SK-N-SH (cell line): ENCODE results near the gene KIF16B. TPM values are rescaled to one million over a fixed set of nuclear protein-coding genes. Genes with fewer than 3 reads are reported as not detected.

Experiments
- CTCF ChIA-PET: fragments of 300-600, 350-600 bp; formaldehyde crosslinking; extraction: SDS; loops from one replicate; lab custom pipeline; 2021; lab: Yijun Ruan, JAX
- POLR2A ChIA-PET: fragments of 350-600 bp; sonication (Branson Sonifier 250); formaldehyde crosslinking; extraction: SDS; loops from one replicate; lab custom pipeline; 2020; ENCODE audit warnings: antibody characterized with exemption, inconsistent platforms; lab: Yijun Ruan, JAX
- DNase-seq: peaks from one replicate; pipeline ENCODE4 v3.0.0; 2012
- H2AFZ ChIP-seq: fragments of 200-600 bp; sonication (generic); 2 replicates; pipeline ENCODE4 v1.8.1; 2016; ENCODE audit warnings: antibody characterized with exemption, mild to moderate bottlenecking, low read depth
- H3F3A ChIP-seq: fragments of 200-600 bp; sonication (generic); replicated peaks from 2 replicates; pipeline ENCODE3; 2016; ENCODE audit warnings: antibody characterized with exemption, mild to moderate bottlenecking; ENCODE audit not compliant: insufficient read depth
- H3K27ac ChIP-seq, 2 experiments: fragments of 200-500 bp in 1 of 2; fragments of 200-600 bp in 1 of 2; sonication (Bioruptor generic) in 1 of 2; sonication (generic), shearing (Covaris generic) in 1 of 2; 2 replicates each; pipeline versions ENCODE4 v1.5.1 to v1.6.1; 2014 to 2016; ENCODE audit warnings: low read depth in 2 of 2, inconsistent platforms in 1 of 2, low read length in 1 of 2, mild to moderate bottlenecking in 1 of 2, mixed read lengths in 1 of 2
- H3K27me3 ChIP-seq: fragments of 200-600 bp; sonication (generic), shearing (Covaris generic); 2 replicates; pipeline ENCODE4 v1.6.1; 2016; ENCODE audit warnings: mixed run types; ENCODE audit not compliant: insufficient read depth
- H3K36me3 ChIP-seq, 2 experiments: fragments of 200-500 bp in 1 of 2; fragments of 200-600 bp in 1 of 2; sonication (Bioruptor generic) in 1 of 2; sonication (generic) in 1 of 2; replicated peaks in 1 of 2; 2 replicates each; pipeline versions ENCODE3 to v1.5.1; 2014 to 2016; ENCODE audit warnings: low read length in 1 of 2, mild to moderate bottlenecking in 1 of 2; ENCODE audit not compliant: insufficient read depth in 2 of 2, control insufficient read depth in 1 of 2
- H3K4me1 ChIP-seq, 2 experiments: fragments of 200-500 bp in 1 of 2; fragments of 200-600 bp in 1 of 2; sonication (Bioruptor generic) in 1 of 2; sonication (generic), shearing (Covaris generic) in 1 of 2; 2 replicates each; pipeline versions ENCODE4 v1.5.1 to v1.6.1; 2014 to 2016; ENCODE audit warnings: low read depth in 1 of 2, low read length in 1 of 2, mixed run types in 1 of 2; ENCODE audit not compliant: insufficient read depth in 2 of 2, control insufficient read depth in 1 of 2
- H3K4me2 ChIP-seq: fragments of 200-600 bp; sonication (generic), shearing (Covaris generic); 2 replicates; pipeline ENCODE4 v1.6.1; 2017; ENCODE audit warnings: mixed run types
- H3K4me3 ChIP-seq, 2 experiments: fragments of 200-500 bp in 1 of 2; fragments of 200-600 bp in 1 of 2; sonication (Bioruptor generic) in 1 of 2; sonication (generic), shearing (Covaris generic) in 1 of 2; 2 replicates each; pipeline versions ENCODE4 v1.5.1 to v1.8.1; 2014 to 2016; ENCODE audit warnings: low read depth in 2 of 2, inconsistent platforms in 1 of 2, low read length in 1 of 2, mild to moderate bottlenecking in 1 of 2, mixed read lengths in 1 of 2, moderate library complexity in 1 of 2
- H3K79me2 ChIP-seq: fragments of 200-600 bp; sonication (generic); 2 replicates; pipeline ENCODE4 v1.8.1; 2017; ENCODE audit warnings: mild to moderate bottlenecking; ENCODE audit not compliant: insufficient read depth
- H3K9ac ChIP-seq: fragments of 200-600 bp; sonication (generic); 2 replicates; pipeline ENCODE4 v1.6.1; 2017; ENCODE audit warnings: mixed run types
- H3K9me2 ChIP-seq: fragments of 200-600 bp; sonication (generic); 2 replicates; pipeline ENCODE4 v1.6.1; 2017; ENCODE audit warnings: mixed run types
- H3K9me3 ChIP-seq: fragments of 200-600 bp; sonication (generic); 2 replicates; pipeline ENCODE4 v1.6.1; 2017; ENCODE audit warnings: mixed run types, mild to moderate bottlenecking, moderate library complexity
- H4K20me1 ChIP-seq: fragments of 200-600 bp; sonication (generic); 2 replicates; pipeline ENCODE4 v1.6.1; 2017; ENCODE audit warnings: mild to moderate bottlenecking, mixed run types; ENCODE audit not compliant: insufficient read depth
- CHD2 ChIP-seq: fragments of 150-350 bp; IDR thresholded peaks from 2 replicates; pipeline ENCODE4 v1.6.1; 2018; ENCODE audit warnings: low read length; ENCODE audit not compliant: partially characterized antibody
- EP300 ChIP-seq, 2 experiments: IDR thresholded peaks; 2 replicates each; pipeline versions ENCODE4 v1.4.0 to v1.6.1; 2012; ENCODE audit warnings: borderline replicate concordance in 1 of 2, low read depth in 1 of 2, low read length in 1 of 2
- EZH2phosphoT487 ChIP-seq: fragments of 200-600 bp; sonication (generic); IDR thresholded peaks from 2 replicates; pipeline ENCODE4 v1.6.1; 2017; ENCODE audit warnings: low read depth, mixed run types, mild to moderate bottlenecking, antibody characterized with exemption, moderate library complexity, borderline replicate concordance
- FOSL2 ChIP-seq: IDR thresholded peaks from 2 replicates; pipeline ENCODE4 v1.4.0; 2012; ENCODE audit warnings: low read depth, mild to moderate bottlenecking, moderate library complexity, borderline replicate concordance
- FOXJ3 ChIP-seq: sonication (generic); formaldehyde crosslinking; IDR thresholded peaks from 2 replicates; pipeline ENCODE4 v1.5.1; 2020; ENCODE audit warnings: mild to moderate bottlenecking, missing genetic modification reagents
- GATA2 ChIP-seq: sonication (generic); formaldehyde crosslinking; IDR thresholded peaks from 2 replicates; pipeline ENCODE4 v1.5.0; 2020; ENCODE audit warnings: mild to moderate bottlenecking, missing genetic modification reagents
- IRF3 ChIP-seq: fragments of 150-350 bp; IDR thresholded peaks from 2 replicates; pipeline ENCODE4 v1.6.1; 2016; ENCODE audit warnings: mild to moderate bottlenecking, low read depth, low read length
- JUND ChIP-seq: IDR thresholded peaks from 2 replicates; pipeline ENCODE4 v1.4.0; 2012
- MXI1 ChIP-seq: IDR thresholded peaks from 2 replicates; pipeline ENCODE4 v1.6.1; 2012; ENCODE audit warnings: mild to moderate bottlenecking, low read depth, low read length, improper control_type of control experiment
- NRF1 ChIP-seq: IDR thresholded peaks from 2 replicates; pipeline ENCODE4 v1.6.1; 2012; ENCODE audit warnings: low read depth, mild to moderate bottlenecking, low read length
- PBX3 ChIP-seq: IDR thresholded peaks from 2 replicates; pipeline ENCODE4; 2012
- POLR2AphosphoS5 ChIP-seq: IDR thresholded peaks from 2 replicates; pipeline ENCODE4 v1.6.1; 2012; ENCODE audit warnings: low read depth, low read length
- RAD21 ChIP-seq: IDR thresholded peaks from 2 replicates; pipeline ENCODE4 v1.6.1; 2012; ENCODE audit warnings: mild to moderate bottlenecking, low read length
- RCOR1 ChIP-seq: fragments of 150-350 bp; IDR thresholded peaks from 2 replicates; pipeline ENCODE4 v1.6.1; 2017; ENCODE audit warnings: antibody characterized with exemption, low read length
- RFX5 ChIP-seq: IDR thresholded peaks from 2 replicates; pipeline ENCODE4 v1.6.1; 2012; ENCODE audit warnings: mild to moderate bottlenecking, improper control_type of control experiment, low read length
- SIN3A ChIP-seq: IDR thresholded peaks from 2 replicates; pipeline ENCODE4 v1.6.1; 2012; ENCODE audit warnings: low read depth, mild to moderate bottlenecking, low read length, moderate library complexity, borderline replicate concordance
- TAF1 ChIP-seq: IDR thresholded peaks from 2 replicates; pipeline ENCODE4 v1.6.1; 2012; ENCODE audit warnings: low read depth, mild to moderate bottlenecking, low read length, moderate library complexity, borderline replicate concordance
- TEAD4 ChIP-seq: IDR thresholded peaks from 2 replicates; pipeline ENCODE4 v1.4.0; 2012; ENCODE audit warnings: mild to moderate bottlenecking, borderline replicate concordance; ENCODE audit not compliant: insufficient read depth
- USF2 ChIP-seq: fragments of 150-350 bp; IDR thresholded peaks from 2 replicates; pipeline ENCODE4 v1.6.1; 2017; ENCODE audit warnings: antibody characterized with exemption, low read length, low read depth, borderline replicate concordance
- ZBTB33 ChIP-seq: IDR thresholded peaks from 2 replicates; pipeline ENCODE4 v1.4.0; 2012; ENCODE audit warnings: low read depth, borderline replicate concordance
- WGBS: methylation state at CpG from one replicate; pipeline ENCODE4 v1.1.6; 2017; ENCODE audit warnings: low lambda C conversion rate; 5-methylcytosine and 5-hydroxymethylcytosine counted together
- polyA plus RNA-seq, 3 experiments: library from polyadenylated mRNA; depleted of rRNA; stranded (reverse); fragments of >200 nt; gene quantifications; 2 replicates each; pipeline ENCODE4 v1.2.3, GENCODE V29; 2012

The KIF16B gene
- polyA plus RNA-seq, 1 of the 3 experiments (the other 2 are of a cell fraction) = 3.3 TPM

GRCh38 chr20:16273812-16274555, 299.3 kb downstream of the KIF16B start:
- peak; percentile 68 for DNase-seq
- CTCF ChIA-PET = interaction anchor here (0.6 kb wide), 1 partner anchor 1219 kb away, joined by 3 read pairs; no protein-coding TSS in a partner anchor
- Histone ChIP-seq H3K4me2 (no peak overlapping the region), H3F3A (no peaks in the 10 kb centered on the region), H3K36me3 (no peaks in the 10 kb centered on the region), H3K9ac (no peak overlapping the region), H3K27ac (peak overlapping the region in 1 of 2 experiments; percentile 81; a peak in 2 of 4 replicates), H3K27me3 (no peaks in the 10 kb centered on the region), H4K20me1 (no peaks in the 10 kb centered on the region), H3K9me3 (no peaks in the 10 kb centered on the region), H3K4me1 (peaks cover 0 to 19% of the 10 kb centered on the region in 2 experiments; a peak in 2 of 4 replicates), H2AFZ (no peak overlapping the region), H3K4me3 (no peak overlapping the region), H3K79me2 (no peaks in the 10 kb centered on the region), H3K9me2 (no peaks in the 10 kb centered on the region)
- POLR2A ChIA-PET = no interaction called here
- 52% methylated on average over 4 of the region's 4 CpGs for WGBS
- TF ChIP-seq RCOR1 (no peak), EP300 (IDR thresholded peaks at IDR 0.05; ENCODE audit: borderline replicate concordance in 1 of 2, low read depth in 1 of 2, low read length in 1 of 2) (no peak), PBX3 (no peak), GATA2 (CRISPR knock-in tag) (no peak; the same call in 1 of the 2 replicates), TAF1 (no peak), IRF3 (no peak), POLR2AphosphoS5 (no peak), MXI1 (no peak), TEAD4 (no peak), JUND (no peak), NRF1 (no peak), SIN3A (no peak), FOSL2 (no peak), EZH2phosphoT487 (no peak), RFX5 (no peak), USF2 (no peak), ZBTB33 (no peak), CHD2 (no peak), RAD21 (no peak), FOXJ3 (CRISPR knock-in tag) (no peak)
